ENCODE results near the gene C1orf21.

Gene C1orf21

DNA sequence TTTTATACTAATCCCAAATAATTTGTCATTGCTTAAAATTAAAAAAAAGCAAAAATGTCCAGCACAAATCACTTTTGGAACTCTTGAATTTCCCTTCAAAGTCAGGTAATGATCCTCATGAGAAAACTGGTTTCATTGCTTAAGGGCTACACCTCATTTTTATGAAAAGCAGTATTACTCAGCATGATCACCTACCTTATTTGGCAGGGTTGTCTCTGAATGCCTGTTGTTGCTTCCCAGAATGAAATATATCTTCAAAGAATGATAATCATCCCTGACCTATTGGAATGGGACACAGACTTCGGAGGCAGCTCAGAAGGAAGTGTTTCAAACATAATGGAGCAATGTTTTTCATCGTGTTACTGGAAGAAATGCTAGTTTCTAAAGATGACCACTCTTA is 29.7 kb downstream of the C1orf21 start:
- CTCF ChIA-PET: interaction anchor here (1.4 kb wide), 2 partner anchors 66 to 731 kb away, joined by 3 read pairs; no protein-coding TSS in a partner anchor
- no peak for DNase-seq (ENCODE audit: extremely low spot score)
- TF ChIP-seq CTCF (IDR thresholded peaks at IDR 0.05; ENCODE audit: control extremely low read depth, extremely low read depth, low read depth, missing control alignments): no peak
- POLR2A ChIA-PET: no interaction called here

DNA sequence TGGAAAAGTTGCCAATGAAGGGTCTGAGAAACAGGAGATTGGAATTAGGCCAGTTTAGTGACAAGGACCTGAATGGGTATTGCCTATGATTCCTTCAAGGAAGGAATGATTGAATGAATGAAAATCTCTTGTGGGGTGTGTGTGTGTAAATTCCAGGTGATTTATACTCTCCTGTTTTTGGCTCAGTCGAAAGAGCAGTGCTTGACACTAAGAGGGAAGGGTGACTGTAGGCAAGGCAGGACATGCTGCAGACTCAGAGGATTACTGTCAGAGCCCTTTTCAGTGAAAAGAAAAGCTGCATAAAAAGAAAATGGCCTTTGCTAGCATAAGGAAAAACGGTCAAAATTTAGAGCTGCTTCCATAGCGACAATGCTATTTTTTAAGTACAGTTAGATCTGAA is 30.1 kb downstream of the C1orf21 start:
- POLR2A ChIA-PET: interaction anchor here (0.5 kb wide), 1 partner anchor 378 kb away, joined by 3 read pairs; no protein-coding TSS in a partner anchor
- CTCF ChIA-PET: interaction anchor here (1.4 kb wide), 2 partner anchors 65 to 731 kb away, joined by 3 read pairs; no protein-coding TSS in a partner anchor
- TF ChIP-seq CTCF (IDR thresholded peaks at IDR 0.05; ENCODE audit: control extremely low read depth, extremely low read depth, low read depth, missing control alignments): no peak

GRCh38 chr1:184417916-184418315 is 31.1 kb downstream of the C1orf21 start:
- POLR2A ChIA-PET: no interaction called here
- CTCF ChIA-PET: no interaction called here
- no peak for TF ChIP-seq CTCF (IDR thresholded peaks at IDR 0.05; ENCODE audit: control extremely low read depth, extremely low read depth, low read depth, missing control alignments)
- no peak for DNase-seq (ENCODE audit: extremely low spot score)

More for the DNA sequence above, 30.1 kb downstream of the C1orf21 start:
- no peak for DNase-seq (ENCODE audit: extremely low spot score)

GRCh38 chr1:184418652-184419349 is 32.0 kb downstream of the C1orf21 start:
- TF ChIP-seq CTCF (IDR thresholded peaks at IDR 0.05; ENCODE audit: control extremely low read depth, extremely low read depth, low read depth, missing control alignments): no peak
- DNase-seq (ENCODE audit: extremely low spot score): no peak
- ChIA-PET POLR2A (no interaction called here), CTCF (interaction anchor here (1.1 kb wide), 1 partner anchor 10 kb away, joined by 3 read pairs; no protein-coding TSS in a partner anchor)

DNA sequence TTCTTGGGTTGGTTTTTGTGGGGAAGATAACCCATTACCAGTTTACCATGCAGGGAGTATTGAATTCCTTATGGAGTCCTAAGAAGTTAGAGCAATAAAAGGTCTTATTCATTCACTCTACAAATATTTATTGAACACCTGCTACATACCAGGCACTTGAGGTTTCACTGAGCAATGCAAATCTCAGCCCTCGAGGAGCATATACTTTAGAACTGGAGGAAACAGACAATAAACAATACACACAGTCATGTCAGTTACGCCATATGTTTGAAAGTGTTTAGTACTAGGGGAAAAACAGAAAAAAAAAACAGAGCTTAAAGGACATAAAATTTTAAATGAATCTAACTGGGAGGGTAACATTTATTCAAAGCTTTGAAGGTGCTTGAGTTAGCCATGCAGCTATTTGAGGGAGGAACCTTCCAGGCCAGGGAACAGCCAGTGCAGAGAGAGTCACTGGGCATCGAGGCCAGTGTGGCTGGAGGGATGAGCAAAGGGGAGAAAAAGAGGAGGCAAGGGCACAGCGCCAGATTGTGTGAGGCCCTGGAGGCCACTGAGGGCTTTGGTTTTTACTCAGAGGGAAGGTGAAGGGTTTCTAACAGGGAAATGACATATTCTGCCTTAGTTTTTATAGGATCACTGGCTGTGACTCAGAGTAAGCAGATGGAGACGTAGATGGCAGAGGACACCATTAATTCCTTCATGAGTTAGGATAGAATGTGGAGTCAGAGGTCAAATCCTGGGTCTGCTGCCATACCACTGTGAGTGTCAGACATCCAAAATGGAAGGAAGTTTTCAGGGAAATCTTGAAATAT is 32.7 kb downstream of the C1orf21 start:
- DNase-seq (ENCODE audit: extremely low spot score): no peak
- TF ChIP-seq CTCF (IDR thresholded peaks at IDR 0.05; ENCODE audit: control extremely low read depth, extremely low read depth, low read depth, missing control alignments): no peak
- ChIA-PET POLR2A (no interaction called here), CTCF (interaction anchor here (1.1 kb wide), 1 partner anchor 9 kb away, joined by 3 read pairs; no protein-coding TSS in a partner anchor)

DNA sequence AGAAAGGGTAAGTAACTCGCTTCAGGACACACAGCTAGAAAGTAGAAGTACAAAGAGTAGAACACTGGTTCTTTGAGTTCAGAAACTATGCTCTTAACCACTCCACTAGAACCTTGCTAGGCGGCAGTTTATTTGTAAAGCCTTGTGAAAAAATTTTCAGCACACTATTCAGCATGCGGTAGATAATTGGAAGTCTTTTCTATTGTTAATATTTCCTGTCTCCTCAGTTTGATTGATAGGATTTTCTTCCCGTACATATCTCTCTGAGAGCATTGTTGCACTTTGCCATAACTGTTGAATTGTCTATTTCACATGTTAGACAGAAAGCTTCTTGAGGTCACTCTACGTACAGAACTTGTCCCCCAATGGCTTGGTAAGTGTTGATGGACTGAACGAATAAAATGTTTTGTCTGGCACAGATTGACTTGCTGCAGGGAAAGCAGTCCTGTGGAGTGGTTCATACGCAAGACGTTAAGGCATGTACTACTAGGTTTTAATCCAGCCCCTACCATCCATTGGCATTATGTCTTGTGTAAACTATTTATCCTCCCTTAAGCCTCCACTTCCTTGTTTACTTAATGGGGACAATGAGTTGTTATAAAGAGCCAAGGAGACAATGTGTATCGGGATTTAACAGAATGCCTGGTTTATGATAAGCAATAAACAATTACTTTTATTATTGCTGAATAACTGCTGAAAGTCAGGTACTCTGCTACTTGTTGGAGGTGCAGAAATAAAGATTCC is 35.8 kb downstream of the C1orf21 start:
- TF ChIP-seq CTCF (IDR thresholded peaks at IDR 0.05; ENCODE audit: control extremely low read depth, extremely low read depth, low read depth, missing control alignments): no peak
- DNase-seq (ENCODE audit: extremely low spot score): no peak
- CTCF ChIA-PET: interaction anchor here (1.5 to 1.9 kb wide), 3 partner anchors 13 to 22 kb away, joined by 3 to 5 read pairs (median 4); no protein-coding TSS in a partner anchor
- POLR2A ChIA-PET: no interaction called here
